HepG2 (cell line): ENCODE data around the gene LONP1. TPM values are rescaled to one million over a fixed set of nuclear protein-coding genes. Genes with fewer than 3 reads are reported as not detected.
A peak's percentile ranks its signal among the peaks of the same experiment; 100 is the strongest.

Source experiments
- ATAC-seq: fragments of 200-7000 bp; cut with Tn5 transposase; 3 replicates; pipeline ENCODE4 v1.9.1; 2020; ENCODE audit warnings: mild to moderate bottlenecking, moderate library complexity
- BruUV-seq: library from RNA; stranded (reverse); fragments of 400-500 nt; replicated peaks from 2 replicates; lab custom pipeline; 2021; lab: Mats Ljungman, UMichigan
- CTCF ChIA-PET: fragments of 300-600 bp; formaldehyde crosslinking; extraction: SDS; loops from one replicate; lab custom pipeline; 2021; ENCODE audit warnings: low total read pairs, inconsistent platforms, low intra/inter-chr PET ratio; lab: Yijun Ruan, JAX
- POLR2A ChIA-PET: fragments of 350-600 bp; sonication (Branson Sonifier 250); formaldehyde crosslinking; loops from one replicate; lab custom pipeline; 2020; ENCODE audit warnings: antibody characterized with exemption, inconsistent platforms; lab: Yijun Ruan, JAX
- DNase-seq: peaks from one replicate; pipeline ENCODE4 v3.0.0-alpha.2; 2015; ENCODE audit warnings: low spot score
- FAIRE-seq: peaks from 3 replicates; lab custom pipeline; 2011; peaks lifted over from hg19 to GRCh38; lab: Jason Lieb, UNC
- H2AFZ ChIP-seq: one replicate; pipeline ENCODE4 v1.6.1; 2011; ENCODE audit warnings: low read length, inconsistent platforms
- H3K27ac ChIP-seq: fragments of 300-600 bp; 3 replicates; pipeline ENCODE4 v1.8.0; 2011; ENCODE audit warnings: mixed run types, mild to moderate bottlenecking, mixed read lengths, low read length, inconsistent platforms; ENCODE audit not compliant: insufficient read depth; ENCODE audit errors: extremely low read length
- H3K27me3 ChIP-seq, 2 experiments: fragments of 200-600 bp in 1 of 2; 2 replicates in 1 of 2; 3 replicates in 1 of 2; pipeline versions ENCODE4 v1.6.0 to v1.8.0; 2011; ENCODE audit warnings: low read length in 2 of 2, mild to moderate bottlenecking in 2 of 2, moderate library complexity in 2 of 2, inconsistent platforms in 1 of 2; ENCODE audit not compliant: insufficient read depth in 2 of 2, control insufficient read depth in 1 of 2
- H3K36me3 ChIP-seq, 2 experiments: fragments of 200-600 bp in 1 of 2; replicated peaks in 1 of 2; 2 replicates in 1 of 2; 3 replicates in 1 of 2; pipeline versions ENCODE4 v1.5.1 to v1.8.0; 2011; ENCODE audit warnings: low read length in 2 of 2, inconsistent platforms in 1 of 2; ENCODE audit not compliant: insufficient read depth in 2 of 2, control insufficient read depth in 1 of 2
- H3K4me1 ChIP-seq: 2 replicates; pipeline ENCODE4 v1.5.1; 2012; ENCODE audit warnings: low read length, inconsistent platforms; ENCODE audit not compliant: insufficient read depth
- H3K4me2 ChIP-seq: 2 replicates; pipeline ENCODE4 v1.6.0; 2011; ENCODE audit warnings: low read depth, low read length, inconsistent platforms
- H3K4me3 ChIP-seq, 3 experiments: fragments of 200-600 bp in 1 of 3; sonication (generic), shearing (Covaris generic) in 1 of 3; replicated peaks in 1 of 3; 2 replicates each; pipeline ENCODE4 v1.5.1; 2011 to 2016; ENCODE audit warnings: low read length in 3 of 3, inconsistent platforms in 2 of 3, low read depth in 2 of 3, mild to moderate bottlenecking in 2 of 3, control low read depth in 1 of 3, mixed read lengths in 1 of 3; ENCODE audit not compliant: insufficient read depth in 1 of 3
- H3K79me2 ChIP-seq: one replicate; pipeline ENCODE4 v1.6.1; 2011; ENCODE audit warnings: low read length, inconsistent platforms; ENCODE audit not compliant: insufficient read depth
- H3K9ac ChIP-seq: 2 replicates; pipeline ENCODE4 v1.6.0; 2011; ENCODE audit warnings: mild to moderate bottlenecking, low read depth, low read length, inconsistent platforms; ENCODE audit not compliant: insufficient read depth
- H3K9me3 ChIP-seq: 2 replicates; pipeline ENCODE4 v1.5.1; 2012; ENCODE audit warnings: mild to moderate bottlenecking, low read length
- H4K20me1 ChIP-seq: 2 replicates; pipeline ENCODE4 v1.6.0; 2011; ENCODE audit warnings: inconsistent platforms, mild to moderate bottlenecking, low read length, moderate library complexity; ENCODE audit not compliant: insufficient read depth
- DR1 ChIP-seq: sonication (generic); formaldehyde crosslinking; IDR thresholded peaks from 2 replicates; pipeline ENCODE4 v1.8.0; 2021; ENCODE audit warnings: mild to moderate bottlenecking, missing genetic modification reagents, inconsistent platforms
- HIC2 ChIP-seq: sonication (generic); formaldehyde crosslinking; IDR thresholded peaks from 2 replicates; pipeline ENCODE4 v1.9.0; 2022; ENCODE audit warnings: low read depth, missing genetic modification reagents
- PAF1 ChIP-seq: IDR thresholded peaks from 2 replicates; pipeline ENCODE4 v1.6.1; 2016; ENCODE audit warnings: missing genetic modification reagents, missing compliant biosample characterization
- POLR2AphosphoS5 ChIP-seq: IDR thresholded peaks from 2 replicates; pipeline ENCODE4 v1.6.1; 2012; ENCODE audit warnings: low read depth, low read length
- SSRP1 ChIP-seq: IDR thresholded peaks from 2 replicates; pipeline ENCODE4 v1.6.1; 2016; ENCODE audit warnings: control low read depth
- TAF1 ChIP-seq: sonication (generic); formaldehyde crosslinking; IDR thresholded peaks from 2 replicates; pipeline ENCODE4 v1.4.0; 2020; ENCODE audit warnings: missing genetic modification reagents
- WGBS: methylation state at CpG from one replicate; pipeline ENCODE4 v1.1.6; 2017; ENCODE audit warnings: low lambda C conversion rate; 5-methylcytosine and 5-hydroxymethylcytosine counted together
- in situ Hi-C: cut with HindIII; loops from 2 replicates; pipeline ENCODE4 v1.10.0; 2017; ENCODE audit warnings: low pct_unique_long_range_greater_than_20kb; ENCODE audit not compliant: extremely low pct_ligation_motif_present
- intact Hi-C: fragments of 100-400 bp; cut with micrococcal nuclease; formaldehyde crosslinking; loops from one replicate; pipeline ENCODE4 v1.10.0; 2022; ENCODE audit not compliant: unreplicated experiment
- polyA plus RNA-seq, 8 experiments: library from polyadenylated mRNA; depleted of rRNA in 3 of 8; stranded (reverse) in 7 of 8; unstranded in 1 of 8; fragments of >200 nt; fragmentation: Illumina TruSeq in 4 of 8; extraction: Trizol in 4 of 8; gene quantifications; 2 replicates each; pipeline versions ENCODE4 v1.2.1 to v1.2.3, GENCODE V29; 2011 to 2016; ENCODE audit warnings: low read depth in 4 of 8, missing spikeins in 1 of 8, mixed read lengths in 1 of 8; ENCODE audit not compliant: insufficient read depth in 1 of 8
- total RNA-seq, 5 experiments: library from RNA; depleted of rRNA; stranded (reverse); fragments of >200 nt; fragmentation: Illumina TruSeq; extraction: Trizol; gene quantifications; 2 replicates each; pipeline ENCODE4 v1.2.3, GENCODE V29; 2016; ENCODE audit warnings: low read depth in 1 of 5

Gene LONP1
- total and polyA plus RNA-seq, 2 of the 13 experiments (the other 11 are each of a cell fraction or from before 2014, with no cell fraction given) = 59.5 to 76.8 TPM

GRCh38 chr19:5692723-5693194, 27.2 kb downstream of the LONP1 start:
- Histone ChIP-seq H3K9me3 (no peaks in the 10 kb centered on the region), H4K20me1 (peaks cover 38% of the 10 kb centered on the region), H3K27me3 (no peaks in the 10 kb centered on the region; a peak in 1 of 5 replicates), H3K9ac (peak overlapping the region; percentile 5; the same call in 1 of the 2 replicates), H3K4me2 (no peak overlapping the region), H2AFZ (no peak overlapping the region), H3K4me1 (peaks cover 17% of the 10 kb centered on the region; the same call in 1 of the 2 replicates), H3K27ac (peak overlapping the region; percentile 16), H3K79me2 (peaks cover 35% of the 10 kb centered on the region), H3K36me3 (peaks cover 25 to 60% of the 10 kb centered on the region in 2 experiments), H3K4me3 (no peak overlapping the region)
- ChIA-PET POLR2A (no interaction called here), CTCF (no interaction called here)
- ATAC-seq (no peak), DNase-seq (no peak), FAIRE-seq (no peak)
- TF ChIP-seq DR1 (no peak), TAF1 (CRISPR knock-in tag) (peak; percentile 16; the same call in 1 of the 2 replicates), PAF1 (peak; percentile 71; the same call in 1 of the 2 replicates), SSRP1 (CRISPR knock-in tag) (peak; percentile 43), POLR2AphosphoS5 (peak; percentile 18; the same call in 1 of the 2 replicates), HIC2 (no peak)
- in situ Hi-C loops (no loop called here), intact Hi-C loops (no loop called here)
- no TSS peak for BruUV-seq
- 80% methylated on average over 2 of the region's 7 CpGs for WGBS
